Left hindlimb (tissue), 1 donor: ENCODE measurements around the gene DPH5.

Experiments
- DNase-seq: peaks from one replicate; pipeline ENCODE4 v3.0.0-alpha.2; 2018

The DPH5 gene

DNA sequence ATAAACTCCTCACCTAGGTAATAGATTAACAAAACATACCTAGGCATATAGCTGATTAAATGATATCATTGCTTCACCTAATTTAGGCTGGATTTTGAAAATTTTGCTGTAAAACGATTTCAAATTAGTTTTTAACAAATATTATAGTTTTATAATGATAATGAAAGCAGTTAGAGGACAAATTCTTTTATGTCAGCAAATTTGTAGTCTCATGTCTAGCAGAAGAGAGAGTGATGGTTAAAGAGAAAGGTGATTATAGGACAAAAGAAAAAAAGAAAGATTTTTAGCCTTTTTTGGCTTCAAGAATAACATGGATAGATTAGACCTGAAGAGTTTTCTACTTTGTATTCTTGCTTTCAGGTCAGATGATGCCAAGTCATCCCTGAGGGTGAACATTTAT is 3.6 kb upstream of the DPH5 start:
- no peak for DNase-seq

DNA sequence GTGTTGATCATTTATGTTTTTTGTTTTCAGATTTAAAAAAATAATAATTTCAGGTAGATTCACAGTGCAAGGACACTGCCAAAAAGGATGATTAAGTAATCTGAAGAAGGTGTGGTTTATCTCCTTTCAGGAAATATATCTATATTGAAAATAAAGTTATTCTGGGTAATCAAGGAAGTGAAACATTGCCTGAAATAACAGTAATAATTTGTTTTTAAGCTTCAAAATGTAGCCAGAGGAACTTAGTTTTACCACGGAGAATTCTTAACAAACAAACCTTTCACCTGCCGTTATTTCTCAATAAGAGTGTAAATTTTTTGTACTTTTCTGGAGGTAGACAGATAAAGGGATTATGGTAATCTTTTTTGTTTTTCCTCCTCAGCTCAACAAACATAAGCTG is 2.9 kb upstream of the DPH5 start:
- no peak for DNase-seq

DNA sequence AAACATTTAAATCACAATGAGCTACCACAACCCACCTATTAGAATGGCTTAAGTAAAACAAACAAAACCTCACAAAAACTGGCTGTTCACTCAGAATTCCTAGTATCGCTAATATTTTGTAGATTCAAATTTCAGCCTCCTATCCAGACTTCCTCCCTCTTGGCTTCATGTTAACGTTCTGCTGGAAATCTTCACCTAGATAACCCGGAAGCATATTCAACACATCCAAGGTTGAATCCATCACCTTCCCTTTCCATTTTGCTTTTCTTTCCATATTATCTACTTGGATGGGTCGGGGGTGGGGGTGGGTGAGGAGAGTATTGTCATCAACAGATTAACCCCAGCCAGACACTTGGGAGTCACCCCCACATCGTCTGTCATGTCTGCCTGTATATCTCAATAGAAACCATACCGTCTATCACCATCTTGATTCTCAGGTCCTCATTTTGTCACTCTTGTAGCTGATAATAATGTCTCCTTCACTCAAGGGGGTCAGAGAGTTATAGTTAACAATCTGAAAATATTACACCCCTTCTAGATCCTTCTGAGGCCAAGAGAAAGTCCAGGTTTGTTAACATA is 1.7 kb upstream of the DPH5 start:
- no peak for DNase-seq

DNA sequence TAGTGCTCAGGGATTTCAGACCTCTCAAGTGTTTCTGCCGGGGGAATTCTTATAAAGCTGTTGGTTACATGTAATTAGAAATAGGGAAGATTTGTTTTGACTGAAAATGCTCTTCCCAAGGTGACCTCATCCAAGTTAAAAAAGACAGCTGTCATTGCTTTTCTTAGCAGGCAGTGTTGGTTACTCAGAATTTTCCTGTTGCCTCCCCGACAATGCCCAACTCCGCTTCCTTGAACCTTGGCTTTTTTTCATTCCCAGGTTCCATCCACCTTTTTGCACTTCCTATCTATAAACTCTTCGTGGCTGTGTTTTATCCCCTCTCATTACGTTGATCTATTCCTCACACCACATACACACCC is 825 bp upstream of the DPH5 start:
- DNase-seq: no peak

DNA sequence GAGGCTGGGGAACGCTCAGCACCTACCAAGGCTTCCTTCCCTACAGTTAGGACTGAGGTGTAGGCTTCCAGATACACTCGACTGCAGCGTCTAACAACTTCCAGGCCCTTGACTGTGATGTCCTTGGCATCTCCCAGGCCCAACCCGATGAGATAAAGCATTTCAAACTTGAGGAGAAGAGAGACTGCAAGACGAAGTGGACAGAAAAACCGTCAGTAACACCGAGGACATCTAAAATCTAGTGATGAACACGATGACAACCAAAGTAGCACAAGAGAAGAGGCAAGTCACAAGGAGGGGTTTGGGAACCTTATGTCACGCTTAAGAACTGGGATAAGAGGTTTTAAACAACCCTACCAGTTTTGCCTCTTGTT is 314 bp downstream of the DPH5 start:
- no peak for DNase-seq

DNA sequence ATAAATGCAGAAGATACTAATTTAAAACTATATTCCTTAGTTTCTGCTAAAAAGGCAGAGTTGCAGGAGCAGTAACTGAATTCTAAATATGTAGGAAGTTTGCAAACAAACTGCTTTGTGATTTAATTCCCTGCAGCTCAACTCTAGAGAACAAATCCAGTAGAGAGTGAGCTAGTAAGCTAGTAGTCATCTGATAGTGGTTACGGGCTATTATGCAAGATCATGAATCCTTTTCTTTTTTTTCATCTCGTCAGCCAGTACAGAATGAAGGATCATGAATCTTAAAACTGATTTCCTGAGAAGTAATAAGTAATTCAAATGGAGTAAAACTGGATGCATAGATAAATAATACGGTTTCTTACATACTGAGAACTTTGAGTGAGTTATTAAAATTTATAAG is 3.3 kb downstream of the DPH5 start:
- DNase-seq: no peak

DNA sequence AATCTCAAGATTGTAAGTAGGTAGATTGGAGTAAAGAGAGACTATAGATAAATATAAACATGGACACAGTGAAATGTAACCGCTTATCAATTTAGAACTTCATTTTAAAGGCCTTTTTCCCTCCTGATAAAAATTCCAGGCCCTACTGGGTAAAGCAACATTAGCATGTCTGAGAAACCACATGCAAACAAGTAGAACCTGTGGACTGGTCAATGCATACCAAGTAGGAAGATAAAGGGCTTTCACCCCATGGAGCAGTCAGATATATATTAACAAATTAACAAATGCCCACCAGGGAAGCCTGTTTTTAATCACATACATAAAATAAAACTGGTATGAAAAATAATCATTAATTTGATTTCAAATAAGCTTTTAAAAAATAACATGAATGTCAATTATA is 8.1 kb downstream of the DPH5 start:
- DNase-seq: no peak

DNA sequence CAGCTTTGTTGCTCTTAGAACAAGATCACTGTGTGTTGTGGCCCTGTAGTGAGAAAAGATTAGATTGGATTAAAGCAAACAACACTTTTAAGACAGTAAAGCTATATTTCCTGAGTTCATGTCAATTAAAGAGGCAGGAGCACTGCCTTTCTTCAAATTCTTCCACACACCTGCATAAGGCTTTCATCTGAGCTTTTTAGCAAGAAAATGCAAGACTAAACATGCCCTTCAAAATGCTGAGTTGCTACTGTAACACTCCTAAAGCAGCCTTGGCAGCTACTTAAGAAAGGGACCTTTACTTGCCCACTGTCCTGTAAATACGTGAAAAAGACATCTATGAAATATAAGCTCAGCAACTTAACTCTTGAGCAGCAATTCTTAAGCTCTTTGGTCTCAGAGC is 11.8 kb downstream of the DPH5 start:
- no peak for DNase-seq

DNA sequence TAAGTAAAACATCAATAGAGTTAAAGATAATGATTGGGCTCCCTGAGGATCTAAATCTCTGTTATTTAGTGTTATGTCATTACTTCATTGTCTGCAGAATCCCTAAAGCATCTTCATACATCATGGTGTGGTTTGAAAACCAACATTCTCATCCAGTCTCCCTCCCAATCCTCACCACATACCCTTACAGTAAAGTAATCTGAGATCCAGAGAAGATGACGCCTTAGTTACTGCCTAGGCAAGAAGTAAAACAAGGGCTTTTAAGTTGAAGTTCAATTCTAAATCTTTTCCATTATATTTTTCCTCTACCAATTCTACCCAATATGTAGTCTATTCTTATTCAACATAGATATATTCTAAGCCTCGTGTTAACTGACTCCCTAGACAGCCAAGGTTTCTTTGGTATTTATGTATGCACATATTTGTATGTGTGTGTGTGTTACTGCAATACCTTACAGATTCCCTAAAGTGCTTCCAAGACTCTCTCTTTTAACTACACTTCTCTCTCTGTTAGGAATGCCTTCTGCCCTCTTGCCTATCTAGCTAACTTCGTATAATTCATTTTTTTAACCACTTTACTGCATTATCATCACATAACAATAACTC is 17.3 kb downstream of the DPH5 start:
- DNase-seq: no peak

DNA sequence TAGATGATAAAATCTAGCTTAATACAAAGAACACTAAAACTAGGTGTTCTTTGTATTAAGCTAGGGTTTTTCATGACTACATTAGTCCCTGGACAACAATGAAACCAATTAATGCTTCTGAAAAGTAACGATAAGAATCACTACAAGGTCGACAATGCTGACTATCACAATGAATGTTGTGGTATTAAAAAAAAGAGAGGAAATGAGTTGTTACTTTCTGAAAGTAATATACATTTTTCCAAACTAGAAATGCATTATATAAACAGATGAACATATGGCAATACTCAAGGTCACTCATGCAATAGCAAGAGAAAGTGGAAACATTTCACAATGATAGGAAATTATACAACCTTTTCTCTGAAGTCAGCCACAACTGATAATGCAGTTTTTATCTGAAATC is 19.0 kb downstream of the DPH5 start:
- DNase-seq: no peak

DNA sequence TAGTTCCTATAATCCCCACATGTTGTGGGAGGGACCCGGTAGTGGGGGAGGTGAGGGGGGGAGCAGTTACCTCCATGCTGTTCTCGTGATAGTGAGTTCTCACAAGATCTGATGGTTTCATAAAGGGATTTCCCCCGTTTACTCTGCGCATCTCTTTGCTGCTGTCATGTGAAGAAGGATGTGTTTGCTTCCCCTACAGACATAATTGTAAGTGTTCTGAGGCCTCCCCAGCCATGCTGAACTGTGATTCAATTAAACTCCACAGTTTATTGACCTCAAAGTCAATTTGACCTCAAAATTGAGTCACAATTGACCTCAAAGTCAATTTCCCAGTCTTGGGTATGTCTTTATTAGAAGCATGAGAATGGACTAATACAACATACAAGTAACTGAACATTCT is 19.7 kb downstream of the DPH5 start:
- no peak for DNase-seq

DNA sequence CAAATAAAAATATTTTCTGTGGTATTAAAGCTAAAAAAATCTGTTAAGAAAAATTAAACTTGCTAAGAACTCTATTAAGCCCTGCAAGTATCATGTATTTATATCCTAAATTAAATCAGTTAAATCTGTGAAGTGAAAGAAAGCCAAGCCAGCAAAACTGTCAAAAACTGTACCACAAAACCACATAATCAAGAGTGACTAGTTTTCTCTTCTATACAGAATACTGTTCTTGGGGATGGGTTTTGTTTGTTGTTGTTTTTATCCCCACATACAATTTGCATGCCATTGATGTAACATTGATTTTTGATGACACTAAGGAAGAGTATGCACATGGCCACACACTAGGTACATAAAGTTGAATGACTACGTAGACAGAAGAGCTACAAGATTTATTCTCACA is 20.4 kb downstream of the DPH5 start:
- no peak for DNase-seq

DNA sequence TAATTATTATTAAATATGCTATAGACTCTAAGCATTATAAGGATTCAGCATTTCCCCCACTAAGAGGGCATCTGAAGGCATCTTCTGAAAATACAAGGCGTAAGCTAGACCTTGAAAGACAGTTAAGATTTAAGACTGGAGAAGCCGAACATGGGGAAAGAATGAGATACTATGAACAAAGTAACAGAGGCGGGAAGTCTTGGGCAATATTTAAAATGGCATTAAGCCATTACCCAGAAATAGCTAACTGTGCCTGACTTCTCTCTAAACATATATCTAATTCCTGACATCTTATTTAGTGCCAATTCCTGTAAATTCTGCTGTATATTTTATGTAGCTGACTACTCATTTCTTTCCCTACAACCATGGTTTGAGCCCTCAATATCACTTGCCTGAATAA is 20.9 kb downstream of the DPH5 start:
- no peak for DNase-seq

DNA sequence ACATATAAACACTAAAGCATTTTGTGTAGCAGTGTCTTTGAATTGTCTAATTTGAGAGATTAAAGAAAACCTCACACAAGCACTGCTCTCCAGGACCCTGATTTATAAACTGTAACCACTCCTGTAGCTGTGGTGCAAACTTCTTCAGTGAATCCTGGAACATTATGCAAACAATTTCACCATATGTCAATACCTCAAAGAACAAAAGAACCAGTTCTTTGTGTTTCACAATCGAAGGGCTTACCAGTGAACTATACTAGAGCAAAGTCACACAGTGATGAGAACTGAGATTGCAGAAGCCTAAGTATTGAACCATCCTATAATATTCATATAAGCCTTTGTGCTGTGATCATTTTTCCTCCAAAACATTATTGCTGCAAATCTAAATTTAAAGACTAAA is 21.5 kb downstream of the DPH5 start:
- DNase-seq: no peak

DNA sequence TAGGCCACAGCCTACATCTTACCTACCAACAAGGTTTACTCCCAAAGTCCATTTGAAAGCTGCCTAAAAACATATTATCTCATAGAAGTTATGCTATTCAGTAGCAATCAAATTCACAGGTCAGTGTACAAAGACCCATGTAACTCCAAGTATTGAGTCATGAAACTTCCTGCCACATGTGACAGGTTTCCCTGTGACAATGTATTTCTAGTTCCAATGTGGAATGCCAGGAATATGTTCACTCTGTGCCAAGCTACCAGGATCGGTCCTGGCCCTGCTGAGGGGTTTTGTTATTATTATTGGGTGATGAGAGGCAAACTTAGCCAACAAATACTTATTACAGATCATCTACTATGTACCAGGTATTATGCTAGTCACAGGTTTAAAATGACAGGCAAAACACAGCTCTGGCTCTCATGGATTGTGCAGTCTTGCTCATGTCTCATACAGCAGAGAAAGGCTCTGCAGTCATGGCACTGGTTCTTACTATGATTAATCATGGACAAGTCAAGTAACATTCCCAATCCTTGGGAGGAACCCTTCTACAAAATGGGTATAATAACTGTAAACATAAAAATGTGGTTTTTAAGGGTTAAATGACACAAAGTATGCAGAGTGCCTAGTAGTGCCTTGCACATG is 22.5 kb downstream of the DPH5 start:
- no peak for DNase-seq

DNA sequence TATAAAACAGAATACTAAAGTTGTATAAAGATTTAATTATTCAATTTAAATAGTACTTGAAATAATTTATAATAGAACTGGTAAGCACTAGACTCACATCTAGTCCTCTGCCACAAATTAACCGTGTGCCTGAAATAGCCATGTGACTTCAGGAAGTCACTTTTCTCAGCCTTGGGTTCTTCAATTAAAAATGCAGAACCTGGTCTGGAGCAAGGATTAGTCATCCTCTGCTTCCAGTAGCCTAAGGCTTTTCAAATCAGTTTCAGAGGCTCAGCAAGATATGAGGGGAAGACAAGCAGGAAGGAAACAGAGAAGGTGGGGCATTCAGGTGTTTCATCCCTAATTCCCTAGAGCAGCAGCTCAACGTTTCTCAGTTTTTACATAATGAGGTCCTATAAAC is 23.0 kb downstream of the DPH5 start:
- no peak for DNase-seq

DNA sequence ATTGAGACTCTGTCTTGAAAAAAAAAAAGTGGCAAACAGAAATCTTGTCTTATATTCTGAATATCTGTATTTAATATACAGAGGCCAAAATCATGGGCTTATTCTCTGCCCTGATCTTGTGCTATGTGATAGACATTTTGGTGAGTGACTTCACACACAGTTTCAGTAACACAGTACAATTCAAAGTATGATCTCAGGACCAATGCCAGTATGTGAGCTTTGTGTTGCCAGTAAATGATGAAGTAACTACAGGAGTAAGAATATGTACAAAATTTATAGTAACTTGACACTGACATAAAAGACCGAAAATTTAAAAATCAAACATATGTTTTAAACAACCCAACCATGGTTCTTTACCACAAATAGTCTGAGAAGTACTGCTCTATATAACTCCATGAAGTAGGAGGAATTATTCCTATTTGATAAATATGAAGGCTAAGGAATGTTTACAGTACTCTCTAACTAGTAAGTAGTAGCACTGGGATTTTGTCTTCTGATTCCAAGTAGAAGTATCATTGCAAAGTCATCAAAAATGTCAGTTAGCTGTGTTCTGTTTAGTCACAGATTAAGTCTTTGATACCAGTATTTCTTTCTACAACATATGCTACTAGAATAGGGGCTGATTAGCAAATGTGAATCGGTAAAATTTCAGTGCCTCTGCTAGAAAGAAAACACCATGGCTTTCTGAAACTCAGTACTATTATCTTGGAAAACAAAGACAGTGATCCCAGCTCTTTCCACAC is 25.3 kb downstream of the DPH5 start:
- DNase-seq: no peak

DNA sequence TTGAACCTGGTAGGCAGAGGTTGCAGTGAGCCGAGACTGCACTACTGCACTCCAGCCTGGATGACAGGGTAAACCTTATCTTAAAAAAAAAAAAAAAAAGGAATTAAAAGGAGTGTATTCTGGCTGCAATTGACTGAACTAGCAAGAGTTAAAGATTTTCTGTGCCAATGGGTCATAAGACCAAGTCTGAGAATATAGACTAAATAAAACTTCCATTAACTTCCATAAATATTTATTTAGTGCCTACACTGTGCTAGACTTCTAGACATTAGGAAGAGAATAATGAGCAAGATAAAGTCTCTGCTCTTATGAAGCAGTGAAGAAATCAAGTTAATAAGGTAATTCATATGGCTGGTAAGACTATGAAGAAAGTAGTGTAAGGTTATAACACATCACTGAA is 27.2 kb downstream of the DPH5 start:
- no peak for DNase-seq

DNA sequence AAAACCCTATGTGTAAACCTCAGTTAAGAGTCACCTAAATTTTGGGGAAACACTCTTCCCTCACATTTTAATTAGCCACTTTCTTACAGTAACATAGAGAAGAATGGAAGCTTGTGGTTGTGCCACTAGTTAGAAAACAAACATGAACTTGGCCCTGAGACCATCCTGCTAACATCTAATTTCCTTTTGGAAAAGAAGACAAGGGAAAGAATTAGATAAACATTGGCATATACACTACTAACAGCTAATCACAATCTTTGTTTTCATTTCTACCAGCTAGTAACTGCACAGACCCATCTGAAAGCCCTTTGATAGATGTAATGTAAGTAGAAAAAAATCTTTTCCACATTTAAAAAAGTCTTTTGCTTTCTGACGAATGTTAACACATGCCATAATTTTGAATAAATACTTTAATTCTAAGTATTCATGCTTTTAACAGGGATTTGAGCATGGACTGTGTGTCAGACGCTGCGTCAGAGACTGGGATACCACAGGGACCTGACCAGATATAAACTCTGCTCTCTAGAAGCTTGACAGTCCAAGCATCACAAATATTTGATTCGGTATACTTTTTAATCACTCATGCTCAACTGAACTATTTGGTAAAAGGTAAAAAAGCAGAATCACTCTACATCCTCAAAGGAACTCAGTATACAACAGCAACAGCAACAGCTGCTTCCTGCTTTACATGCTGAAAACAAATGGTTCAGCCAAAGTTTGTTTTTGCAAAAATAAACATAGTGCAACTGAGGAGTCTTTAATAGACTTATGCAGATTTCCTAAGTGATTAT is 30.2 kb downstream of the DPH5 start:
- DNase-seq: no peak

DNA sequence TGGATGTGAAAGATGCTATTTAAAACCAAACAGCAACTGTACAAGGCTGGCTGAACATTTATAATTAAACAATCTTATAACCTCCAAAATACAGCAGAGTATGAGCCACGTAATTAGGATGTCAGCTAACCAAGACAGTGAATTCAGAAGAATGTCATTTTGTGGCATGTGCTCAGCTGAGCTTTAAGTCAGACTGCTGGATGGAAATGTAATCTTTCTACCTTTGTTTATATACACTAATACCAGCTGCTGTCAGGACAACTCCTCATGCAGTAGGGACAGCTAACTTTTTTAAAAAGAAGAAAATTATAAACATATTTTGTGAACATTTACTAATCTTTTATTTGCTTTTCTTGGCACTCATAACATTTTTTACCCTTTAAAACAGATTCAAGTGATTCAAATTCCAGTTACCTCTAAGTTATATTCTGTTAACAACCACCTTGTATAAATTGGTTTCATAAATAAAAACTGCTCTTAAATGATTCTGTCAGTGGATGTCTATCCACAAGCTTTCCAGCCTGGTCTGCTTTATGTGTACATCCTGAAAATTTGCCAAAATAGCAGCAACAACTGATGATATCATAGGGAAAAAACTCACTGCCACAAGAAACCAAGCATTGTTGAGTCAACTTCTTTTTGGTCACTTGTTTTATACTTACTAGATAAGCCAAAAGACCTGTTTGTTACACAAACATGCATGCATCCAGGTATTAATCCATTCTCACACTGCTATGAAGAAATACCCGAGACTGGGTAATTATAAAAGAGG is 36.1 kb downstream of the DPH5 start:
- DNase-seq: no peak

DNA sequence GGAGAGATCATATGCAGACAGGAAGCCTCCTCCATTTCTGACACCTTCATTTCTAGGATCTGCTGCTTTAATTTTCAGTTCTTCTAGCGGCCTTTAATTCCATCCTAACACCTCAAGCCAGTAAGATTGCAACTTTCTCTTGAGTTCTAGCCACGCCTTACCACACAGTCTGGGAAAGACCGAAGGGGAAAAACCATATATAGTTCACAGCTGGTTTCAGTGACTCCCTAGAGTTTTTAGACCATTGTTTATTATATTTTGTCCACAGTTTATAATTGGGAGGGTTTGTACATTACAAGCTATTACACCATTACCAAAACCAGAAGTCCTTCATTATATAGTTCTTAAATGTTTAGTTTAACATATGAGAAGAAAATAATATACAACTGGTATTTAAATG is 37.5 kb downstream of the DPH5 start:
- DNase-seq: no peak

DNA sequence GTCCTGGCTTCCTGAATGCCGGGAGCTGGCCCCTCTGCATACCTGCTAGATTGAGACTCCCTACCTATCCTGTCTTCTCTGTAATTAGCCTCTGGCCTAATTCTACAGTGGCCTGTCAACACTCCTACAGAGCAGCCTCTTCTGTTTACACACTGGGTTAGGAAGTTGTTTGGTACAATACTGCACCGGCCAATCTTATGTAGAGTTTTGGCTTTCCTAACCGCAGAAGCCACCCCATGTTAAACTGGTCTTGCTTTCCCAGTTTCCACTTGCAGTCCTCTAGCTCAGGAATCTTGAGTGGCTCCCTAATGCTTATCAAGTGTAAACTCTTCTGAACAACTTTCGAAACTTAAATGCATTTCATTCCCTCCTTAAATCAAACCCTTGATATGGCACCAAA is 42.8 kb downstream of the DPH5 start:
- DNase-seq: no peak

DNA sequence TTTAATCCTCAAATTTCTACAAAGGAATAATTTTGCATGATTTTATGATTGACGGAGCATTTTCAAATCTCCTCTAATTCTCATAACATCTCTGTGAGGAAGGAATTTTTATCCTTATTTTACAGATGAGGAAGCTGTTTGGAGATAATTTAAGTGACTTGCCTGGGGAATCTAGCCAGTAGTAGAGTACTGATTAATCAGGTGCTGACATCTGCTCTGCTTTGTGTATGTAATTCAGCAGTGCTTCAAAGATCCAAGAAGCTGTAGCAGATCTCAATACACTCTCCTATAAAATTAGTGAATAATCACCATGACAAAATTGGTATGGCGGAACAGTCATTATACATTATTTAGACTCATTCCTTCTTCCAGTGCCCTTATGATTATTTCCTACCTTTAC is 46.0 kb downstream of the DPH5 start:
- DNase-seq: no peak
